Kidney tubule cell (primary cell): ENCODE results near the gene RNF214.
A peak's percentile ranks its signal among the peaks of the same experiment; 100 is the strongest.
"Not testable (repeated sequence)": the region's sequence is repeated elsewhere in the genome, so short reads cannot be mapped to it uniquely, and the experiment has no call there.

Source experiments
- DNase-seq: peaks from one replicate; pipeline ENCODE4 v3.0.0-alpha.2; 2018; ENCODE audit warnings: low spot score

The RNF214 gene

DNA sequence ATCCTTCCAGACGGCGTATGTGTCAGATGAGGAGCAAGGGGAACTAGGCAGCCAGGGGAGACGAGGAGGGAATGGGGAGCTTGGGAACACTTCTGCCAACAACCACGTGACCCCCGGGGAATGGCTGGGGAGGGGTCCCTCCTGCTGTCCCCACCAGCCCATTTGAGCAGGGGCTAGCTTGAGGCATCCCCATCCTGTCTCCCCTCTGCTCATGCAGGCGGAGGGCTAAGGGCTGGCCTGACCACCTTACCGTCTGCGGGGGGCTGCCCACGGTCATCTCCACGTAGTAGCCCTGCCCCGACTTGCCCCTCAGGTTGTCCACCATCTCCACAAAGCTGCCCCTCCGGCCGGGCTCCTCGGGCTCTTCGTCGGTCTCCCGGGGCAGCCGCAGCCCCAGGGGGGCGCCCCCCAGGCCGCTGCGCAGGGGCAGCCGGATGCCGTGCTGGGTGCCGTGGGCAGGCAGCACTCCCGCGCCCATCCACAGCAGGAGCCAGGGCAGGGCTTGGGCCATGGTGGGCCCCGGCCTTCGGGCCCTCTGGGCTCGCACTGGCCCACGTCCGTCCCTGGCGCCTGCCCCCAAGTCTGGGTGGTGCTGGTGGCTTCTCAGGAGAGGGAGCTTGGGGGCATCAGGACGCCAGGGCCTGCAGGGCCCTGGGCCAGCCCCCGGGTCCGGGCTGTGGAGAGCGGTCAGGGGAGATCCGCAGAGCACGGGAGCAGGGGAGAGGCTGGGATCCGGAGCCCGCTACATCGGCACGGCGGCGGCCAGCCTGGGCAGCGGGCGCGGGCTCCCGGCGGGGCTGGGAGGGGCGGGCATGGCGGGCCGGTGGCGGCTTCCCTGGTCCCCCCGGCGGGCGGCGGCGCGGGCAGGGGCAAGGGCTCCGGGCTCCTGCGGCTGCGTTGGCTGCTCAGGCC is 83.1 kb downstream of the RNF214 start:
- no peak for DNase-seq

DNA sequence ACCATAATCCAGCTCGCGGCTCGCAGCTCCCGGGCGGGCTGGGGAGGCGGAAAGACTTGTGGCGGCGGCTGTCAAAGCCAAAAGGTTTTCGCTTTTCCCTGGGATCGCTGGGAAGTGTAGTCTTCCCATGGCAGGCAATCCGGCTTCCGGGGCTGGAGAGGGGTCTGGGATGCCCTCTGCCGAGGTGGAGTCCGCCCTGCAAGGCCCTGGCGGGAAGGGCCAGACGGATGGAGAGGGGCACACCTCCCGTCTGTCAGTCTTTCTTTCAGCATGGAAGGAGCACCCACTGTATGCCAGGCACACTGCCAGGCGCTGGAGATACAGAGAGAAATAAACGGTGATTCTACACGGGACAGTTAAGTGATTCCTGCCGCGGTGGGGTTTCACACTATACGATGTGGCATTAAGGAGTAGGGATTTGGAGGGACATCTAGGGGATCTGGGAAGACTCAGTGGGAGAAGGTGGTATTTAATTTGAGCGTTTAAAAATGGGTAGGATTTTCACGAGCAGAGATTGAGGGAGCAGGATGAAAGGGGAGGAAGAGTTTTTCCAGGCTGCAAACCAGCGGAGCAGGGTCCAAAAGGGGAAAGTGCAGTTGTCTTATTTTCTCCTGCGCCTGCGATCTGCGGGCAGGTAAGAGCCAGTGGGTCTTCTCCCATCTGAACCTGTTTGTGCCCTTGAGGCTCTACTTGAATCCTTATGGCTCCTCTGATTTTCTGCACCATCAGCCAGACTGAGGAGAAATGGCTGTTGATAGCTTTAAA is 83.9 kb downstream of the RNF214 start, which contains the start of gene BACE1:
TSS of gene BACE1 (minus strand) at position 60 of the 765 bp plus-strand sequence. CDS start 461 bp downstream, outside the sequence.
- peak; percentile 82 for DNase-seq

DNA sequence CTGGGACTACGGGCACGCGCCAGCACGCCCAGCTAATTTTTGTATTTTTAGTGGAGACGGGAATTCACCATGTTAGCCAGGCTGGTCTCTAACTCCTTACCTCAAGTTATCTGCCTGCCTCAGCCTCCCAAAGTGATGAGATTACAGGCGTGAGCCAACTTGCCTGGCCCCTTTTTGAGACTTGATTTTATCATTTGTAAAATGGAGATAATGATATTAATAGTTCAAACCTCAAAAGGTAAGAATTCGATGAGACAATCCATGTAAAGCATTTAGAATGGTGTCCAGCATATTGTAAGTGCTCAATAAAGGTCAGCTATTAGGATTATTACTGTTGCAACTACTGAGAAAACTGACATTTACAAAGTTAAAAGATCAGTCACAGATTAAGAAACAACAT is 86.3 kb downstream of the RNF214 start:
- DNase-seq: no peak

DNA sequence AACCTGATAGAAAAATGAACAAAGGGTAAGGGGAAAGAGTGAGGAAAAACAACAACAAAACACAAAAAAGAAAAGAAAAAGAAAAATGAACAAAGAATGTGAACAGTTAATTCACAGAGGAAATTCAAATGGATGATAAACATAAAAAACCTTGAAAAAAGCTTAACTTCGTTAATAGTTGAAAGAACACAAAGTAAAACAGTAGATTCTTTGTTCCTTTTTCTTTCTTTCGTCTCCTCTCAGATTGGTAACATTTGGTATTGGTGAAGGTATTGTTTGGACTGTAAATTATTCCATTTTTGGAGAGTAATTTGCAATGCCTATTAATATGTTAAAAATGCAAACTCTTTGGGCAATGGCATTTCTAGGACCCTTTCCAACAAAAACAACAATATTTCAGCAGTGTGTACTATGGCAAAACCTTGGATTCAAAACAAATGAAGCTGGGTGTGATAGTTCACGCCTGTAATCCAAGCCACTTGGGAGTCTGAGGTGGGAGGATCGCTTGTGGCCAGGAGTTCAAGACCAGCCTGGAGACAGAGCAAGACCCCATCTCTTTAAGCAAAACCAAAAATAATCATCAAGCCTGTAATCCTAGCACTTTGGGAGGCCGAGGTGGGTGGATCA is 86.9 kb downstream of the RNF214 start:
- DNase-seq: no peak

DNA sequence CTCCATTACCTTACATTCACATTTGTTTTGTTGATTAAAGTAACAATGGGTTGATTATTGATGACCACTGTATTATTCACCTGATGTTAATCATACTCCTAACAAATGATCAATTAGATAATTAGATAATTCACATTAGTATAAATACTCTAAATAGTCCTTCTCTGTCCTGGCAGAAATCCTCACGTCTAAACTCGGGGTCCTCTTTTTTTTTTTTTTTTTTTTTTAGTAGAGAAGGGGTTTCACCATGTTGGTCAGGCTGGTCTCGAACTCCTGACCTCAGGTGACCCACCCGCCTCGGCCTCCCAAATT is 94.7 kb downstream of the RNF214 start:
- DNase-seq: not testable (repeated sequence)

DNA sequence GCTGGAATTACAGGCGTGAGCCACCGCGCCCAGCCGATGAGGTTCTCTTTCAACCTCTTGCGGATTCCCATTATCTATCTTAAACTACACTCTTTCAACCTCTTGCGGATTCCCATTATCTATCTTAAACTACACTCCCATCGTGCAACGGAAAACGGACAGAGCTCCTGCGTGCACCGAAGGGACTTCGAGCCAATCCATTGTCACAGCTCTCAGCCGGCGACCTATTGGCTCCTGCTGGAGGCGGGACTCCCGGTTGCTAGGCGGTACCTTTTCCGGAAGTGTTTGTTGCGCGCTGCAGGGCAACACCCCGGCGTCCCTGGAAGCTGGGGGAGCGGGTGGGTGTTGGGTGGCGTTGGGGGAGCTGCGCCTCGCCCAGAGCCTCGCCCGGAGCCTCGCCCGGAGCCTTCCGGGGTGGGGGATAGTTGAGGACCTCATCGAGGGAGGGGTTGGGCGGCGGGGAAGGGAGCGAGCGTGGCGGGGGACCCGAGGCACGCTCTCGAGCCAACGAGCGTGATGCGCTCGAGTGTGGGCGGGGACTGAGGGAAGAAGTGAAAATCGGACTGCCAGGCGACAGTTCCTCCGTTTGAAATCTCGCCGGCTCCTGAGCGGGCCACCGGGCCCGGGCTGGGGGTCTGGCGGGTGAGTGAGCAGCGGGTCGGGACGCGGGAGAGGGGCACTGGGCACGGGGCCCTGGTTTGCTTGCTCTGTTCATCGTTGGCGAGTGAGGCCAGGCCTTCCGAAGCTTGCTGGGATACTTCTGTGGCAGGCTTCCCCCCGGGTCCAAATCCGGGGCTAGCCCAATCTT is 95.3 kb downstream of the RNF214 start, which contains the start of gene CEP164:
TSS of gene CEP164 (plus strand) at position 288 of the 808 bp plus-strand sequence. CDS start 10,733 bp downstream, outside the sequence.
- DNase-seq: peak; percentile 97

DNA sequence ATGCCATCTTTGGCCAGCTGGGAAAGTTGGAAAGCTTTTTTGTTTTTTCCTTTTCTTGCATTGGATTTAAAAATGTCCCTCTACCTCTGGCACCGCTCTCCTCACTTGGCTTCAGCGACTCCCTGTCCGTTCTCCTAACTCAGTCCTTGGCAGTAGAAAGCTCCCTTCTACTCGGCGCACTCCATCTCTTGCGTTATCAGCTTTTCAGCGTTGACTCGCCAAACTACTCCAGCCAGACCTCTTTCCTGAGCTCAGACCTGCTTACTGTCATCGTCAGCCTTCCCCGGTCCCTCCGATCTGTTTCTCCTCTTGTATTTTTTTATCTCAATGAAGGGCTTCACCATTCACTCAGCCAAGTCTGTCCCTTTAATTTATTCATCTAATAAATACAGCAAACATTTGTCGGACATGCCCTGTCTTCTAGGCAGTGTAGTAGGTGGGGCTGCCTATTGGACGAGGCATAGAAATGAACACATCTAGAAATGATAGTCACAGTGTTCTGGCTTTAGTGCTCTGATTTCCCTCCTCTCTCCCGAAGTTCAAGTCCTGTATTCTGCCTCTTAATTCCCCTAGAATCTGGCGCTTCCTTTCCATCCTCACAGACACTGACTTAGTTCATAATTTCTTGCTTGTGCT is 96.0 kb downstream of the RNF214 start:
- peak; percentile 36 for DNase-seq

DNA sequence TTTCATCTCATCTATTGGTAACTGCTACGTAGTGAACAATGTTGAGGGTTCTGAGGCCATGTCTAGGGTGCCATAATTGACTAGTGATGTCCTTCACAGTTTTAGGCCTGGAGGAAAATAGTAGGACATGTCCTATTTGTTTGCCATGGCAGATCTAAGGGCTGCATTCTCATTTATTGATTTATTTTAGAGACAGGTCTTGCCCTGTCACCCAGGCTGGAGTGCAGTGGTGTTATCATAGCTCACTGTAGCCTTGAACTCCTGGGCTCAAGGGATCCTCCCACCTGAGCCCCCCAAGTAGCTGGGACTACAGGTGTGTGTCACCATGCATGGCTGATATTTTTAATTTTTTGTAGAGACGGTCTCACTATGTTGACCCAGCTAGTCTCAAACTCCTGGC is 100.4 kb downstream of the RNF214 start:
- DNase-seq: no peak

DNA sequence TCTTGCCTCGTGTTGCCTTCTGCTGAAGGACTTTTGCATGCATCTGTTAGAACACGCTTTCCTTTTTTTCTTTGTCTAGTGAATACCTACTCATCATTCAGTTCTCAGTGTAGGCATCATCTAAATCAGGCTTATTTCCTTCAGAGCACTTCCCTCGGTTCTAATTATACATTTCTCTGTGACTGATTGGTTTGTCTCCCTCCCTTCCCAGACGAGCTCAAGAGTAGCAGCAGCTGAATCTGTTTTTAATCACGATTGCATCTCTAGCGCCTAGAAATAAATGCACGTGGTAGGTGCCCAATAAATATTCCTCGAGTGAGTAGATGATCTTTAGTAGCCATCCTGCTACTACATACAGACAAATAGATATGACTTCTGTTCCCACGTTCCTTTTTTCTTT is 101.4 kb downstream of the RNF214 start:
- DNase-seq: no peak

DNA sequence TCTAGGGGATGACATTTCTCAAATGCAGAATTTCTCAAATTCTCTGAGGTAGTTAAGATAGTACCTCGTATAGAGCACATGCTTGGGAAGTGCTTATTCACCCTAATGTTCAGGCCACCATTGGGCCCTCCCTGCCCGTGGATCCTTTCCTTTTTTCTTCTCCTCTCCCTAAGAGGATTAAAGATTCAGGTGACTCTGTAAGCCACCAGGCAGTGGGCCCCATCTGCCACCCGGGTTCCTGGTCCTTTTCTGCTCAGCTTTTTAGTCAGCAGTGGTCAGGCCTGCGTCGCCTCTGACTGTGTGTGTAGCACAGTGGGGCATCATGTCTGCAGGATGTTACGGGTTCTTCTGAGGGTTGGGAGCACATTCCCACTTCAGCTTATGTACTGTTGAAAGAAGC is 102.4 kb downstream of the RNF214 start:
- DNase-seq: no peak

DNA sequence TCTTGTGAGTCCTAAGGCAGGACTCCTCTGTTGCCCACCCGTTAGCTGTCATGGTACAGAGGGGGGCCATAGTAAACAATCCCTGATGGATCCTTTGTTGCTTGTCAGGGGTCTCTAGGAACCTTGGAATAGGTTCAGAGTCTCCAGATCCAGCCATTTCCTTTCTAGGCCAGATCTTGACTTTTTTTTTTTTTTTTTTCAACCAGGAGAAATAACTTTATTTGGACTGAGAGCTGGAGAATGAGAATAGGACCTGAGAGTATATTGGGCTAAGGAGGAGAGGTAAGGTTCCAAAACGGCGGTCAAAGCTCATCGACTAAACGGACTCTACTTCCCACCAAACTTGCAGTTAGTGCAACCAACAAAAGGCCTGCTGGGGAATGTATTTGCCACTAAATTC is 102.9 kb downstream of the RNF214 start:
- DNase-seq: no peak
